HEK293 (cell line): Measurements from ENCODE around the gene FOXO3.

ENCODE experiments used
- CTCF ChIA-PET: fragments of 350-600 bp; formaldehyde crosslinking; extraction: SDS; loops from one replicate; lab custom pipeline; 2021; ENCODE audit warnings: antibody characterized with exemption; lab: Yijun Ruan, JAX
- POLR2A ChIA-PET: fragments of 300-600 bp; formaldehyde crosslinking; extraction: SDS; loops from one replicate; lab custom pipeline; 2020; ENCODE audit warnings: antibody characterized with exemption, inconsistent platforms; lab: Yijun Ruan, JAX
- H3K27ac ChIP-seq: fragments of 200-500 bp; sonication (Bioruptor generic); 2 replicates; pipeline ENCODE4 v1.5.1; 2014; ENCODE audit warnings: low read depth, low read length, control low read depth, inconsistent platforms; ENCODE audit errors: extremely low read depth
- H3K36me3 ChIP-seq, 2 experiments: fragments of 200-500 bp in 1 of 2; sonication (Bioruptor generic) in 1 of 2; 1 replicate in 1 of 2; 2 replicates in 1 of 2; pipeline ENCODE4 v1.5.1; 2014 to 2017; ENCODE audit warnings: inconsistent platforms in 2 of 2, low read length in 2 of 2; ENCODE audit not compliant: control insufficient read depth in 2 of 2, insufficient read depth in 1 of 2
- H3K4me1 ChIP-seq: fragments of 200-500 bp; sonication (Bioruptor generic); 2 replicates; pipeline ENCODE4 v1.5.1; 2014; ENCODE audit warnings: mild to moderate bottlenecking, low read length, inconsistent platforms; ENCODE audit not compliant: control insufficient read depth, insufficient read depth
- H3K4me3 ChIP-seq: 2 replicates; pipeline ENCODE4 v1.5.1; 2011; ENCODE audit warnings: low read depth, mild to moderate bottlenecking, control low read depth, low read length, moderate library complexity
- H3K9me3 ChIP-seq: fragments of 200-500 bp; sonication (Bioruptor generic); 2 replicates; pipeline ENCODE4 v1.5.1; 2014; ENCODE audit warnings: low read depth, low read length, inconsistent platforms; ENCODE audit not compliant: control insufficient read depth, insufficient read depth
- HOXD13 ChIP-seq: sonication (generic); formaldehyde crosslinking; IDR thresholded peaks from 2 replicates; pipeline ENCODE4 v1.8.0; 2022; ENCODE audit warnings: missing genetic modification reagents, borderline replicate concordance
- TRIM28 ChIP-seq: IDR thresholded peaks from 2 replicates; pipeline ENCODE4 v1.6.1; 2011; ENCODE audit warnings: low read length, control low read depth, borderline replicate concordance
- YY2 ChIP-seq: fragments of 450-650 bp; formaldehyde crosslinking; IDR thresholded peaks from 2 replicates; pipeline ENCODE4 v1.5.1; 2016; ENCODE audit warnings: missing biosample characterization, missing genetic modification characterization
- ZBTB17 ChIP-seq: fragments of 450-650 bp; formaldehyde crosslinking; IDR thresholded peaks from 2 replicates; pipeline ENCODE4 v1.5.1; 2016; ENCODE audit warnings: missing biosample characterization, missing genetic modification characterization
- ZNF404 ChIP-seq: fragments of 450-650 bp; formaldehyde crosslinking; IDR thresholded peaks from 2 replicates; pipeline ENCODE4 v1.5.1; 2017; ENCODE audit warnings: missing biosample characterization, missing genetic modification characterization
- ZNF623 ChIP-seq: fragments of 450-650 bp; formaldehyde crosslinking; IDR thresholded peaks from 2 replicates; pipeline ENCODE4 v1.5.1; 2016; ENCODE audit warnings: missing biosample characterization, missing genetic modification characterization
- TF ChIP-seq, protein P1 (sequence below): fragments of 450-650 bp; formaldehyde crosslinking; IDR thresholded peaks from 2 replicates; pipeline ENCODE4 v1.5.1; 2017; ENCODE audit warnings: missing biosample characterization, missing genetic modification characterization
- TF ChIP-seq, protein P2 (sequence below): fragments of 450-650 bp; formaldehyde crosslinking; IDR thresholded peaks from 2 replicates; pipeline ENCODE4 v1.5.1; 2016; ENCODE audit warnings: missing biosample characterization, missing genetic modification characterization
- TF ChIP-seq, protein P3 (sequence below): fragments of 450-650 bp; formaldehyde crosslinking; IDR thresholded peaks from 2 replicates; pipeline ENCODE4 v1.5.1; 2016; ENCODE audit warnings: missing biosample characterization, missing genetic modification characterization
- TF ChIP-seq, protein P4 (sequence below): fragments of 450-650 bp; formaldehyde crosslinking; IDR thresholded peaks from 2 replicates; pipeline ENCODE4 v1.5.1; 2016; ENCODE audit warnings: missing biosample characterization, missing genetic modification characterization
- TF ChIP-seq, protein P5 (sequence below): fragments of 450-650 bp; formaldehyde crosslinking; IDR thresholded peaks from 2 replicates; pipeline ENCODE4 v1.5.1; 2016; ENCODE audit warnings: missing biosample characterization, missing genetic modification characterization

The FOXO3 gene

DNA sequence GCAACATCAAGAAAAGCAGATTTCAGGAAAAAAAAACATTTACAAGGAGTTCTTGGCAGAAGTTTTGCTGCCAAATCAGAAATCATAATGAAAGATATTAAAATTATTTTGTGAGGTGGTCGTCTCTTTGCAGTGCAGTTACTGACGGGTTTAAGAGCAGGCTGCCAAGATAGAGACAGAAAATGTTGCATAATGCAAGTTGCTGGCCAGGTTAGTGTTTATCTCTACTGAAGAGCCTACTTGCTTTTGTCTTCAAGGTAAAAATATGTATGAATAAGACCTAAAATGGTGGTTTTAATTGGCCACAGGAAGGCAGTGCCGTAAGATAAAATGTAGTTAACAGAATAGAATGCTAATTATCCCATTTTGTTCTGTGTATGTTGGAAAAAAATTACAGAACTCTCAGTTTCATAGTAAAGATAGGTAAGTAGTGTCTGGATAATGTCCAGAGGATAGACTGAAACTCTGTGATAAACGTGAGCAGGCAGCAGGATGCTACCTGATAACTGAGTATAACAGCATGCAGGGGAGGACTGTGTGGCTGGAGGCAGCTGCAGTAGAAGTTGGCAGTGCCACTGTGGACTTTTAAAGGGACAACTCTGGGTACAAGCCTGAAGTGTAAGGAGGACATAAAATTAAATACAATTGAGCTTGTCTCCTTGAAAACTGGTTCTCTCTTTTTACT lies 13.9 kb downstream of the FOXO3 start:
- no peak overlapping the region for H3K4me3 ChIP-seq
- ChIA-PET POLR2A (interaction anchor here (3.6 kb wide), 1 partner anchor 15 kb away, joined by 15 read pairs; the partner anchor contains the start of gene FOXO3), CTCF (interaction anchor here (0.6 to 2.3 kb wide), 3 partner anchors 15 to 350 kb away, joined by 3 to 5 read pairs (median 3); no protein-coding TSS in a partner anchor)
- H3K27ac ChIP-seq, result no peak overlapping the region
- H3K4me1 ChIP-seq, result peaks cover 11% of the 10 kb centered on the region
- H3K9me3 ChIP-seq, result no peaks in the 10 kb centered on the region
- TF ChIP-seq YY2 (tag by site-specific recombination), result no peak
- peak; percentile 13; the same call in 1 of the 2 replicates for TF ChIP-seq ZBTB17 (tag by site-specific recombination)
- TF ChIP-seq, protein P1, sequence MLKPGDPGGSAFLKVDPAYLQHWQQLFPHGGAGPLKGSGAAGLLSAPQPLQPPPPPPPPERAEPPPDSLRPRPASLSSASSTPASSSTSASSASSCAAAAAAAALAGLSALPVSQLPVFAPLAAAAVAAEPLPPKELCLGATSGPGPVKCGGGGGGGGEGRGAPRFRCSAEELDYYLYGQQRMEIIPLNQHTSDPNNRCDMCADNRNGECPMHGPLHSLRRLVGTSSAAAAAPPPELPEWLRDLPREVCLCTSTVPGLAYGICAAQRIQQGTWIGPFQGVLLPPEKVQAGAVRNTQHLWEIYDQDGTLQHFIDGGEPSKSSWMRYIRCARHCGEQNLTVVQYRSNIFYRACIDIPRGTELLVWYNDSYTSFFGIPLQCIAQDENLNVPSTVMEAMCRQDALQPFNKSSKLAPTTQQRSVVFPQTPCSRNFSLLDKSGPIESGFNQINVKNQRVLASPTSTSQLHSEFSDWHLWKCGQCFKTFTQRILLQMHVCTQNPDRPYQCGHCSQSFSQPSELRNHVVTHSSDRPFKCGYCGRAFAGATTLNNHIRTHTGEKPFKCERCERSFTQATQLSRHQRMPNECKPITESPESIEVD (tag by site-specific recombination), result 0 out of 2 replicates have a peak, but pooled peaks have one; percentile 6
- TF ChIP-seq ZNF623, result no peak
- H3K36me3 ChIP-seq, result peaks cover 25 to 47% of the 10 kb centered on the region in 2 experiments

DNA sequence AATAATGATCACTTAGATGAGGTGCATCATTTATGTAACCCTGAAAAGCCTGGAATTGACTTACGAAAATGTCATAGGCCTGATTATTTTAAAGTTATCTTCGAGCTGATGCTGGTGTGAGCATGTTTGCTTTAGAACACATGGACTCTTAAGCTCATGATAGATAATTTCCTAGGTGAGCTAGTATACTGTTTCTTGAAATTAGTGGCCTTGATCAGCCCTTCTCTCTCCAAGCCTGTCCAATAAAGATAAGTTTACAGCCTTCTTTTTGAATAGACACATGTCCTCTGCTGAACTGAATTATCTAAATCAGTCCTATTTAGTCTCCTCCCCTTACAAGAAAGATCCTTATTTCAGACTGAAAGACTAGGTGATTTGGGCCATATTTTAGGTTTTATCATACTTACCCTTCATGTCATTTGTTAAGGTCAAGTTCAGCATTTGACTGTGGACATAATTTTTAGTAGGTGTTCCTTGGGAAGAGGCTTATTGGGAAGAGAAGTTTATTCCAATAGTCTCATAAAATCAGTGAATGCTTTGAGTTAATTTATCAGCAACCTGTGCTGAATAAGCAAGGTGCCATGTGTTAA lies 15.3 kb downstream of the FOXO3 start:
- Histone ChIP-seq H3K4me3 (no peak overlapping the region), H3K4me1 (peaks cover 18% of the 10 kb centered on the region), H3K27ac (no peak overlapping the region), H3K36me3 (peaks cover 11 to 36% of the 10 kb centered on the region in 2 experiments; a peak in 2 of 3 replicates), H3K9me3 (no peaks in the 10 kb centered on the region)
- POLR2A ChIA-PET, result interaction anchor here (1.1 to 3.6 kb wide), 3 partner anchors 10 to 16 kb away, joined by 4 to 15 read pairs (median 4); partner anchors contain the start of gene FOXO3
- TF ChIP-seq, protein P2, sequence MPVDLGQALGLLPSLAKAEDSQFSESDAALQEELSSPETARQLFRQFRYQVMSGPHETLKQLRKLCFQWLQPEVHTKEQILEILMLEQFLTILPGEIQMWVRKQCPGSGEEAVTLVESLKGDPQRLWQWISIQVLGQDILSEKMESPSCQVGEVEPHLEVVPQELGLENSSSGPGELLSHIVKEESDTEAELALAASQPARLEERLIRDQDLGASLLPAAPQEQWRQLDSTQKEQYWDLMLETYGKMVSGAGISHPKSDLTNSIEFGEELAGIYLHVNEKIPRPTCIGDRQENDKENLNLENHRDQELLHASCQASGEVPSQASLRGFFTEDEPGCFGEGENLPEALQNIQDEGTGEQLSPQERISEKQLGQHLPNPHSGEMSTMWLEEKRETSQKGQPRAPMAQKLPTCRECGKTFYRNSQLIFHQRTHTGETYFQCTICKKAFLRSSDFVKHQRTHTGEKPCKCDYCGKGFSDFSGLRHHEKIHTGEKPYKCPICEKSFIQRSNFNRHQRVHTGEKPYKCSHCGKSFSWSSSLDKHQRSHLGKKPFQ, result peak; percentile 51; the same call in 1 of the 2 replicates
- TF ChIP-seq HOXD13 (CRISPR knock-in tag), result no peak
- CTCF ChIA-PET, result interaction anchor here (0.6 to 2.5 kb wide), 6 partner anchors 9 to 497 kb away, joined by 3 to 6 read pairs (median 4); no protein-coding TSS in a partner anchor

DNA sequence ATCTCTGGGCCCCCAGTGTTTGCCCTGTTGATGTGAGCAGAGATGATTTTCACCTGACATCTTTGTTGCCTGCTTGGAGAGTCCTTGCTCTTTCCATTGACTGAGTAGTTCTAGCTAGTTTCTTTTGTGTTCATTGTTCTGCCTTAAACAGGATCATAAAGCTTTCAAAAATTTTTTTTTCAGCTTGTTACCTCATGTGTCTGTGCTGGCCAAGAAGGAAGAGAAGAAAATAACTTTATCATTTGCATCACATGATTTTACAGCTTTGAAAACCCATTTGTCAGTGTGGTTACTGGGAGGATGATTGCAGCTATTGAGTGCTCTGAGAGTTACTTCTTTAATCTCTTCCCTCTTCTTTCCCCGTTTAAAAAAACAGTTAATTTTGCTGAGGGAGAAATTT lies 16.0 kb downstream of the FOXO3 start:
- POLR2A ChIA-PET, result interaction anchor here (1.1 to 3.6 kb wide), 5 partner anchors 9 to 18 kb away, joined by 3 to 15 read pairs (median 4); partner anchors contain the start of gene FOXO3
- CTCF ChIA-PET, result interaction anchor here (0.7 to 2.5 kb wide), 5 partner anchors 13 to 497 kb away, joined by 3 to 6 read pairs (median 5); no protein-coding TSS in a partner anchor
- no peak overlapping the region for H3K27ac ChIP-seq
- no peaks in the 10 kb centered on the region for H3K9me3 ChIP-seq
- H3K4me3 ChIP-seq, result no peak overlapping the region
- TF ChIP-seq TRIM28 (no peak), ZNF404 (tag by site-specific recombination) (no peak), ZBTB17 (tag by site-specific recombination) (0 out of 2 replicates have a peak, but pooled peaks have one; percentile 13)
- TF ChIP-seq, protein P3, sequence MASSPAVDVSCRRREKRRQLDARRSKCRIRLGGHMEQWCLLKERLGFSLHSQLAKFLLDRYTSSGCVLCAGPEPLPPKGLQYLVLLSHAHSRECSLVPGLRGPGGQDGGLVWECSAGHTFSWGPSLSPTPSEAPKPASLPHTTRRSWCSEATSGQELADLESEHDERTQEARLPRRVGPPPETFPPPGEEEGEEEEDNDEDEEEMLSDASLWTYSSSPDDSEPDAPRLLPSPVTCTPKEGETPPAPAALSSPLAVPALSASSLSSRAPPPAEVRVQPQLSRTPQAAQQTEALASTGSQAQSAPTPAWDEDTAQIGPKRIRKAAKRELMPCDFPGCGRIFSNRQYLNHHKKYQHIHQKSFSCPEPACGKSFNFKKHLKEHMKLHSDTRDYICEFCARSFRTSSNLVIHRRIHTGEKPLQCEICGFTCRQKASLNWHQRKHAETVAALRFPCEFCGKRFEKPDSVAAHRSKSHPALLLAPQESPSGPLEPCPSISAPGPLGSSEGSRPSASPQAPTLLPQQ, result 0 out of 2 replicates have a peak, but pooled peaks have one; percentile 16
- TF ChIP-seq, protein P4, sequence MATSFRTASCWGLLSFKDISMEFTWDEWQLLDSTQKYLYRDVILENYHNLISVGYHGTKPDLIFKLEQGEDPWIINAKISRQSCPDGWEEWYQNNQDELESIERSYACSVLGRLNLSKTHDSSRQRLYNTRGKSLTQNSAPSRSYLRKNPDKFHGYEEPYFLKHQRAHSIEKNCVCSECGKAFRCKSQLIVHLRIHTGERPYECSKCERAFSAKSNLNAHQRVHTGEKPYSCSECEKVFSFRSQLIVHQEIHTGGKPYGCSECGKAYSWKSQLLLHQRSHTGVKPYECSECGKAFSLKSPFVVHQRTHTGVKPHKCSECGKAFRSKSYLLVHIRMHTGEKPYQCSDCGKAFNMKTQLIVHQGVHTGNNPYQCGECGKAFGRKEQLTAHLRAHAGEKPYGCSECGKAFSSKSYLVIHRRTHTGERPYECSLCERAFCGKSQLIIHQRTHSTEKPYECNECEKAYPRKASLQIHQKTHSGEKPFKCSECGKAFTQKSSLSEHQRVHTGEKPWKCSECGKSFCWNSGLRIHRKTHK, result no peak
- TF ChIP-seq, protein P1 (tag by site-specific recombination), result peak; percentile 89
- TF ChIP-seq, protein P5, sequence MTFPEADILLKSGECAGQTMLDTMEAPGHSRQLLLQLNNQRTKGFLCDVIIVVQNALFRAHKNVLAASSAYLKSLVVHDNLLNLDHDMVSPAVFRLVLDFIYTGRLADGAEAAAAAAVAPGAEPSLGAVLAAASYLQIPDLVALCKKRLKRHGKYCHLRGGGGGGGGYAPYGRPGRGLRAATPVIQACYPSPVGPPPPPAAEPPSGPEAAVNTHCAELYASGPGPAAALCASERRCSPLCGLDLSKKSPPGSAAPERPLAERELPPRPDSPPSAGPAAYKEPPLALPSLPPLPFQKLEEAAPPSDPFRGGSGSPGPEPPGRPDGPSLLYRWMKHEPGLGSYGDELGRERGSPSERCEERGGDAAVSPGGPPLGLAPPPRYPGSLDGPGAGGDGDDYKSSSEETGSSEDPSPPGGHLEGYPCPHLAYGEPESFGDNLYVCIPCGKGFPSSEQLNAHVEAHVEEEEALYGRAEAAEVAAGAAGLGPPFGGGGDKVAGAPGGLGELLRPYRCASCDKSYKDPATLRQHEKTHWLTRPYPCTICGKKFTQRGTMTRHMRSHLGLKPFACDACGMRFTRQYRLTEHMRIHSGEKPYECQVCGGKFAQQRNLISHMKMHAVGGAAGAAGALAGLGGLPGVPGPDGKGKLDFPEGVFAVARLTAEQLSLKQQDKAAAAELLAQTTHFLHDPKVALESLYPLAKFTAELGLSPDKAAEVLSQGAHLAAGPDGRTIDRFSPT (tag by site-specific recombination), result no peak
- peaks cover 23% of the 10 kb centered on the region for H3K4me1 ChIP-seq
- H3K36me3 ChIP-seq, result peaks cover 7 to 29% of the 10 kb centered on the region in 2 experiments; a peak in 2 of 3 replicates
